ENCODE data around the gene KHK.
"Not testable (repeated sequence)": the region's sequence is repeated elsewhere in the genome, so short reads cannot be mapped to it uniquely, and the experiment has no call there.

The KHK gene

GRCh38 chr2:27070653-27071276, 15.8 kb upstream of the KHK start:
- H3K4me3 ChIP-seq (ENCODE audit: low read depth, low read length), result peak overlapping the region; percentile 88
- TF ChIP-seq CTCF (IDR thresholded peaks at IDR 0.05; ENCODE audit: control insufficient read depth, extremely low read depth, insufficient read depth), result no peak
- DNase-seq (ENCODE audit: low read depth), result no peak

- peak within 1 kb of the TSS; percentile 88 for H3K4me3 ChIP-seq (ENCODE audit: low read depth, low read length)
- DNase-seq (ENCODE audit: low read depth), result peak; percentile 49
- TF ChIP-seq CTCF (IDR thresholded peaks at IDR 0.05; ENCODE audit: control insufficient read depth, extremely low read depth, insufficient read depth), result no peak
Observed at GRCh38 chr2:27071277-27071989, 15.1 kb upstream of the KHK start, which contains the start of gene OST4. Gene OST4 (minus strand): TSS chr2:27071654.

GRCh38 chr2:27071990-27072830, 14.4 kb upstream of the KHK start:
- DNase-seq (ENCODE audit: low read depth), result no peak
- peak overlapping the region; percentile 88 for H3K4me3 ChIP-seq (ENCODE audit: low read depth, low read length)
- TF ChIP-seq CTCF (IDR thresholded peaks at IDR 0.05; ENCODE audit: control insufficient read depth, extremely low read depth, insufficient read depth), result no peak

- no peak for DNase-seq (ENCODE audit: low read depth)
- TF ChIP-seq CTCF (IDR thresholded peaks at IDR 0.05; ENCODE audit: control insufficient read depth, extremely low read depth, insufficient read depth), result no peak
- H3K4me3 ChIP-seq (ENCODE audit: low read depth, low read length), result no peak overlapping the region
Observed at GRCh38 chr2:27072920-27073319, 13.7 kb upstream of the KHK start.

GRCh38 chr2:27073782-27074181, 12.8 kb upstream of the KHK start:
- no peak for DNase-seq (ENCODE audit: low read depth)
- no peak for TF ChIP-seq CTCF (IDR thresholded peaks at IDR 0.05; ENCODE audit: control insufficient read depth, extremely low read depth, insufficient read depth)
- H3K4me3 ChIP-seq (ENCODE audit: low read depth, low read length), result no peak overlapping the region

GRCh38 chr2:27074738-27075565, 11.6 kb upstream of the KHK start:
- no peak for DNase-seq (ENCODE audit: low read depth)
- no peak for TF ChIP-seq CTCF (IDR thresholded peaks at IDR 0.05; ENCODE audit: control insufficient read depth, extremely low read depth, insufficient read depth)
- H3K4me3 ChIP-seq (ENCODE audit: low read depth, low read length), result no peak overlapping the region

- H3K4me3 ChIP-seq (ENCODE audit: low read depth, low read length); DNase-seq (ENCODE audit: low read depth): not testable (repeated sequence)
Observed at GRCh38 chr2:27075566-27075871, 11.1 kb upstream of the KHK start.
